Sigmoid colon (tissue), 4 donors: Measurements from ENCODE around the gene HRH1.
"Not testable (repeated sequence)": the region's sequence is repeated elsewhere in the genome, so short reads cannot be mapped to it uniquely, and the experiment has no call there.

Source experiments
- EP300 ChIP-seq, 4 donors: sonication (generic); formaldehyde crosslinking; IDR thresholded peaks; one replicate each; pipeline ENCODE4 v1.6.1; 2017; ENCODE audit warnings: antibody characterized with exemption in 4 of 4
- POLR2A ChIP-seq, 2 donors: fragments of 450-650 bp; IDR thresholded peaks; one replicate each; pipeline ENCODE4 v1.6.1; 2016; ENCODE audit warnings: antibody characterized with exemption in 2 of 2, mild to moderate bottlenecking in 2 of 2, moderate library complexity in 2 of 2
- TF ChIP-seq, protein P1 (sequence below), 4 experiments: fragments of 450-650 bp in 3 of 4; fragments of 200-600 bp in 1 of 4; IDR thresholded peaks; one replicate each; pipeline ENCODE4 v1.5.1; 2016 to 2019; ENCODE audit warnings: antibody characterized with exemption in 4 of 4, mild to moderate bottlenecking in 3 of 4, moderate library complexity in 2 of 4

DNA sequence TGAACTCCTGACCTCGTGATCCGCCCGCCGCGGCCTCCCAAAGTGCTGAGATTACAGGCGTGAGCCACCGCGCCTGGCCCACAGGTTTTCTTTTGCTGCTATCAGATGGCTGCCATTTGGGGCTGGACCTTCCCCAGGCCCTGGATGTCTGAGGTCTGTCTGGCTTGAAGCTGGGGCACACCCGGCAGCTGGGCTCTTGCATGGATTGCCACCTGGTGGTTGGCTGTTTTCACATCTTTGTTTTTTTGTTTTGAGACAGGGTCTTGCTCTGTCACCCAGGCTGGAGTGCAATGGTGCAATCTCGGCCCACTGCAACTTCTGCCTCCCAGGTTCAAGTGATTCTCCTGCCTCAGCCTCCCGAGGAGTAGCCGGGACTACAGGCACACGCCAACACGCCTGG, 51.6 kb downstream of the HRH1 start:
- TF ChIP-seq POLR2A, EP300 (IDR thresholded peaks at IDR 0.05): not testable (repeated sequence)
- TF ChIP-seq, protein P1, sequence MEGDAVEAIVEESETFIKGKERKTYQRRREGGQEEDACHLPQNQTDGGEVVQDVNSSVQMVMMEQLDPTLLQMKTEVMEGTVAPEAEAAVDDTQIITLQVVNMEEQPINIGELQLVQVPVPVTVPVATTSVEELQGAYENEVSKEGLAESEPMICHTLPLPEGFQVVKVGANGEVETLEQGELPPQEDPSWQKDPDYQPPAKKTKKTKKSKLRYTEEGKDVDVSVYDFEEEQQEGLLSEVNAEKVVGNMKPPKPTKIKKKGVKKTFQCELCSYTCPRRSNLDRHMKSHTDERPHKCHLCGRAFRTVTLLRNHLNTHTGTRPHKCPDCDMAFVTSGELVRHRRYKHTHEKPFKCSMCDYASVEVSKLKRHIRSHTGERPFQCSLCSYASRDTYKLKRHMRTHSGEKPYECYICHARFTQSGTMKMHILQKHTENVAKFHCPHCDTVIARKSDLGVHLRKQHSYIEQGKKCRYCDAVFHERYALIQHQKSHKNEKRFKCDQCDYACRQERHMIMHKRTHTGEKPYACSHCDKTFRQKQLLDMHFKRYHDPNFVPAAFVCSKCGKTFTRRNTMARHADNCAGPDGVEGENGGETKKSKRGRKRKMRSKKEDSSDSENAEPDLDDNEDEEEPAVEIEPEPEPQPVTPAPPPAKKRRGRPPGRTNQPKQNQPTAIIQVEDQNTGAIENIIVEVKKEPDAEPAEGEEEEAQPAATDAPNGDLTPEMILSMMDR (IDR thresholded peaks at IDR 0.05): not testable (repeated sequence)
